NCI-H1436 (cell line): Measurements from ENCODE around the gene HOATZ.

Experiments used
- DNase-seq: peaks from one replicate; lab custom pipeline; 2025; lab: John Stamatoyannopoulos, UW

HOATZ gene

DNA sequence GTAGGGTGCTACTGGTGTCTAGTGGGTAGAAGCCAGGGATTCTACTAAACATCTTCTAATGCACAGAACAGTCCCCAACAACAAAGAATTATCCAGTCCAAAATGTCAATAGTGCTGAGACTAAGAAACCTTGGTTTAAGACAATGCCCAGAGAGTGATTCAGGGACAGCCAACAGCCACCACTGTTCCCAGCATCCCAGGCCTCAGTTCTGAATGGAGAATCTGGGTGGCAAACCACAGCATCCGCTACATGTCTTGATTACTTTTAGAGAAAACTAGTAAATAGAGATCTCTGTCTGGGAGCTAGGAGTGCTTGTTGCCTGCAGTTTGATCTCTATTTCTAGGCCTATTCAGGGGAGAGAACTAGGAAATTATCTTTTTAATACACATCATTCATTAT, 66.8 kb downstream of the HOATZ start:
- DNase-seq = no peak

DNA sequence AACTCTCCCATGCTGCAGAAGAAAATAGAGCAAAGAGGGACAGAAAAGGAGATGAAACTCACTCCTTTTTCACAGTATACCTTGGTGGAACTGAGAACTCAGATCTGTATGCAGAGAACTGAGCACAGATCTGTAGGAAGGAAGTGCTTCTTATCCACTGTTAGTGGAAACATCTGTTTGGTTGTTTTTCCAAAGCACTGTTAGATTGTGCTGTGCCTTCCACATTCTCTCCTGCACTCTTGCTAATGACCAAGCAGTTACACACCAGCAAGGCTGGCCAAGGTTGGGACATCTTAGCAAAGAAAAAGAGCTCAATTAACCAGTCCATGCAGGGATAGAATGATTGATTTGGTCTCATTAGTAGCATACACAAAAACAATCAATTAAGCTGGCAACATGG, 67.6 kb downstream of the HOATZ start:
- DNase-seq = no peak

DNA sequence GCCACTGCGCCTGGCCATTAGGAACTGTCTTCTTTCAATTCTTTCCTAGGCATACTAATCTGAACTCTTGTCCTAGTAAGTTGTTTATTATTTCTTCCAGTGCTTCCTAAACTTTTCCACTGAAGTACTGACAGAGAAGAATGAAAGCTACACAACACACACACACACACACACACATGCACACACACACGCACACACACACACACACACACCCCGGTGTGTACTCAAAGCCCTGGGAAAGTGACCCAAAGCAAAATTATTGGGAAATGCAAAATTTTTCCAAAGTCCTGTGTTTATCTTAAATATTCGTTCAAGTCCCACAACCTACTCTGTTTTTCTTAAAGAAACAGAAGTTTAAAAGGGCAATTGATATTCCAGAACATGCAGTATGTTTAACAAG, 68.3 kb downstream of the HOATZ start:
- no peak for DNase-seq

DNA sequence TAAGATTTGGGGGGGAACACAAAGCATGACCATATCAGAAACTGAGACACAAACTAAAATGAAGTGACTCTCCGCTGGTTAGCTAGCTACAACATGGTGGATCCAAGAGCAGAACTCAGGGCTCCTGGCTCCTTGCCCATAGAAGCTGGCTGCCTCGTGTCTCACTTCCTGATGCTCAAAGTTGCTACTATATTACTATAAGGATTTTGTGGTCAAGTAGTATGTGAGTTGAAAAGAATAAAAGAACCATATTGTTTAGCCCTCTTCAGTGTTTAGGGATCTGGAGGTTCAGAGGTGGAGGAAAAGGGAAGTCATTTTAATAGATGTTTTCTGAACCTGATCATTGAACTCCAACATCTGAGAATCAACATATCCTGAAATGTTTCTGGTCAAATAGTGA, 70.8 kb downstream of the HOATZ start:
- no peak for DNase-seq

DNA sequence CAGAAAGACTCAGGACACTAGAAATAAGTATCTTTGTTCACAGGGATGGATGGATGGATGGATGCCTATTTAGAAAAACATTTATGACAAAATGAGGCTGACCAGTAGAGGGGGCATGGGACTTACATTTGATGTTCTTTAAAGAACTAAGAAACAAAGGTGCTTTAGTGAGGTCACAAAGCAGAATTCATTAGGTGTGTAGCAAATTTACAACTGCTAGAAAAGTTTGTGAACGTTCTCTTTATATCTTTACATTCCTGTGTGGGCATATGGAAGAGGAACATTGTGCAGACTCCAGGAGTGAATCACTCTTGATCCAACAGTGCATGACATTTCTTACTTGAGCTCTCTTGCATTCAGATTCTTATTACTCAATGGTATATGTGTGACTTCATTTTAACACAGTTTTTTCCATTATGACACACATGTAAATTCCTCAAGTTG, 71.8 kb downstream of the HOATZ start:
- DNase-seq = peak; percentile 55
